HepG2 (cell line): ENCODE results near the gene APOBEC3H. TPM values are rescaled to one million over a fixed set of nuclear protein-coding genes. Genes with fewer than 3 reads are reported as not detected.

Experiments
- ATAC-seq: fragments of 200-7000 bp; cut with Tn5 transposase; 3 replicates; pipeline ENCODE4 v1.9.1; 2020; ENCODE audit warnings: mild to moderate bottlenecking, moderate library complexity
- BruUV-seq: library from RNA; stranded (reverse); fragments of 400-500 nt; replicated peaks from 2 replicates; lab custom pipeline; 2021; lab: Mats Ljungman, UMichigan
- CTCF ChIA-PET: fragments of 300-600 bp; formaldehyde crosslinking; extraction: SDS; loops from one replicate; lab custom pipeline; 2021; ENCODE audit warnings: low total read pairs, inconsistent platforms, low intra/inter-chr PET ratio; lab: Yijun Ruan, JAX
- POLR2A ChIA-PET: fragments of 350-600 bp; sonication (Branson Sonifier 250); formaldehyde crosslinking; loops from one replicate; lab custom pipeline; 2020; ENCODE audit warnings: antibody characterized with exemption, inconsistent platforms; lab: Yijun Ruan, JAX
- DNase-seq: peaks from one replicate; pipeline ENCODE4 v3.0.0-alpha.2; 2015; ENCODE audit warnings: low spot score
- FAIRE-seq: peaks from 3 replicates; lab custom pipeline; 2011; peaks lifted over from hg19 to GRCh38; lab: Jason Lieb, UNC
- H2AFZ ChIP-seq: one replicate; pipeline ENCODE4 v1.6.1; 2011; ENCODE audit warnings: low read length, inconsistent platforms
- H3K27ac ChIP-seq: fragments of 300-600 bp; 3 replicates; pipeline ENCODE4 v1.8.0; 2011; ENCODE audit warnings: mixed run types, mild to moderate bottlenecking, mixed read lengths, low read length, inconsistent platforms; ENCODE audit not compliant: insufficient read depth; ENCODE audit errors: extremely low read length
- H3K27me3 ChIP-seq, 2 experiments: fragments of 200-600 bp in 1 of 2; 2 replicates in 1 of 2; 3 replicates in 1 of 2; pipeline versions ENCODE4 v1.6.0 to v1.8.0; 2011; ENCODE audit warnings: low read length in 2 of 2, mild to moderate bottlenecking in 2 of 2, moderate library complexity in 2 of 2, inconsistent platforms in 1 of 2; ENCODE audit not compliant: insufficient read depth in 2 of 2, control insufficient read depth in 1 of 2
- H3K36me3 ChIP-seq, 2 experiments: fragments of 200-600 bp in 1 of 2; replicated peaks in 1 of 2; 2 replicates in 1 of 2; 3 replicates in 1 of 2; pipeline versions ENCODE4 v1.5.1 to v1.8.0; 2011; ENCODE audit warnings: low read length in 2 of 2, inconsistent platforms in 1 of 2; ENCODE audit not compliant: insufficient read depth in 2 of 2, control insufficient read depth in 1 of 2
- H3K4me1 ChIP-seq: 2 replicates; pipeline ENCODE4 v1.5.1; 2012; ENCODE audit warnings: low read length, inconsistent platforms; ENCODE audit not compliant: insufficient read depth
- H3K4me2 ChIP-seq: 2 replicates; pipeline ENCODE4 v1.6.0; 2011; ENCODE audit warnings: low read depth, low read length, inconsistent platforms
- H3K4me3 ChIP-seq, 3 experiments: fragments of 200-600 bp in 1 of 3; sonication (generic), shearing (Covaris generic) in 1 of 3; replicated peaks in 1 of 3; 2 replicates each; pipeline ENCODE4 v1.5.1; 2011 to 2016; ENCODE audit warnings: low read length in 3 of 3, inconsistent platforms in 2 of 3, low read depth in 2 of 3, mild to moderate bottlenecking in 2 of 3, control low read depth in 1 of 3, mixed read lengths in 1 of 3; ENCODE audit not compliant: insufficient read depth in 1 of 3
- H3K79me2 ChIP-seq: one replicate; pipeline ENCODE4 v1.6.1; 2011; ENCODE audit warnings: low read length, inconsistent platforms; ENCODE audit not compliant: insufficient read depth
- H3K9ac ChIP-seq: 2 replicates; pipeline ENCODE4 v1.6.0; 2011; ENCODE audit warnings: mild to moderate bottlenecking, low read depth, low read length, inconsistent platforms; ENCODE audit not compliant: insufficient read depth
- H3K9me3 ChIP-seq: 2 replicates; pipeline ENCODE4 v1.5.1; 2012; ENCODE audit warnings: mild to moderate bottlenecking, low read length
- H4K20me1 ChIP-seq: 2 replicates; pipeline ENCODE4 v1.6.0; 2011; ENCODE audit warnings: inconsistent platforms, mild to moderate bottlenecking, low read length, moderate library complexity; ENCODE audit not compliant: insufficient read depth
- MYC ChIP-seq: sonication (generic); formaldehyde crosslinking; IDR thresholded peaks from 2 replicates; pipeline ENCODE4 v1.9.0; 2021; ENCODE audit warnings: missing genetic modification reagents, borderline replicate concordance
- POLR2G ChIP-seq: fragments of 200-400 bp; formaldehyde crosslinking; IDR thresholded peaks from 2 replicates; pipeline ENCODE4 v1.6.1; 2018; ENCODE audit warnings: mild to moderate bottlenecking, low read depth, low read length, moderate library complexity
- PRDM10 ChIP-seq: sonication (generic); formaldehyde crosslinking; IDR thresholded peaks from 2 replicates; pipeline ENCODE4 v1.4.0; 2020; ENCODE audit warnings: low read depth, missing genetic modification reagents
- RBFOX2 ChIP-seq: fragments of 200-400 bp; formaldehyde crosslinking; IDR thresholded peaks from 2 replicates; pipeline ENCODE4 v1.6.1; 2017; ENCODE audit warnings: low read depth, mild to moderate bottlenecking, low read length
- TSC22D2 ChIP-seq: sonication (generic); formaldehyde crosslinking; IDR thresholded peaks from 2 replicates; pipeline ENCODE4 v1.5.1; 2020; ENCODE audit warnings: missing genetic modification reagents, mild to moderate bottlenecking, borderline replicate concordance
- ZBTB10 ChIP-seq: sonication (generic); formaldehyde crosslinking; IDR thresholded peaks from 2 replicates; pipeline ENCODE4 v1.4.0; 2020; ENCODE audit warnings: missing genetic modification reagents, borderline replicate concordance
- ZNF382 ChIP-seq: sonication (generic); formaldehyde crosslinking; IDR thresholded peaks from 2 replicates; pipeline ENCODE4 v1.5.0; 2020; ENCODE audit warnings: missing genetic modification reagents, mild to moderate bottlenecking, borderline replicate concordance
- ZNF577 ChIP-seq: sonication (generic); formaldehyde crosslinking; IDR thresholded peaks from 2 replicates; pipeline ENCODE4 v1.4.0; 2020; ENCODE audit warnings: mild to moderate bottlenecking, low read depth, missing genetic modification reagents, borderline replicate concordance
- ZNF589 ChIP-seq: sonication (generic); formaldehyde crosslinking; conservative IDR thresholded peaks from 2 replicates; pipeline ENCODE4 v1.8.0; 2022; ENCODE audit warnings: mild to moderate bottlenecking, moderate library complexity, missing genetic modification reagents
- ZNF720 ChIP-seq: sonication (generic); formaldehyde crosslinking; IDR thresholded peaks from 2 replicates; pipeline ENCODE4 v1.4.0; 2020; ENCODE audit warnings: missing genetic modification reagents
- ZNF768 ChIP-seq: sonication (generic); formaldehyde crosslinking; IDR thresholded peaks from 2 replicates; pipeline ENCODE4 v1.4.0; 2020; ENCODE audit warnings: missing genetic modification reagents
- ZNF777 ChIP-seq: sonication (generic); formaldehyde crosslinking; IDR thresholded peaks from 2 replicates; pipeline ENCODE4 v1.4.0; 2020; ENCODE audit warnings: missing genetic modification reagents
- WGBS: methylation state at CpG from one replicate; pipeline ENCODE4 v1.1.6; 2017; ENCODE audit warnings: low lambda C conversion rate; 5-methylcytosine and 5-hydroxymethylcytosine counted together
- in situ Hi-C: cut with HindIII; loops from 2 replicates; pipeline ENCODE4 v1.10.0; 2017; ENCODE audit warnings: low pct_unique_long_range_greater_than_20kb; ENCODE audit not compliant: extremely low pct_ligation_motif_present
- intact Hi-C: fragments of 100-400 bp; cut with micrococcal nuclease; formaldehyde crosslinking; loops from one replicate; pipeline ENCODE4 v1.10.0; 2022; ENCODE audit not compliant: unreplicated experiment
- polyA plus RNA-seq, 8 experiments: library from polyadenylated mRNA; depleted of rRNA in 3 of 8; stranded (reverse) in 7 of 8; unstranded in 1 of 8; fragments of >200 nt; fragmentation: Illumina TruSeq in 4 of 8; extraction: Trizol in 4 of 8; gene quantifications; 2 replicates each; pipeline versions ENCODE4 v1.2.1 to v1.2.3, GENCODE V29; 2011 to 2016; ENCODE audit warnings: low read depth in 4 of 8, missing spikeins in 1 of 8, mixed read lengths in 1 of 8; ENCODE audit not compliant: insufficient read depth in 1 of 8
- total RNA-seq, 5 experiments: library from RNA; depleted of rRNA; stranded (reverse); fragments of >200 nt; fragmentation: Illumina TruSeq; extraction: Trizol; gene quantifications; 2 replicates each; pipeline ENCODE4 v1.2.3, GENCODE V29; 2016; ENCODE audit warnings: low read depth in 1 of 5
- TF ChIP-seq, protein P1 (sequence below): IDR thresholded peaks from 2 replicates; pipeline ENCODE4 v1.4.0; 2020; ENCODE audit warnings: mild to moderate bottlenecking, missing genetic modification reagents

APOBEC3H gene
- total and polyA plus RNA-seq, 2 of the 13 experiments (the other 11 are each of a cell fraction or from before 2014, with no cell fraction given), result 0.18 to 0.31 TPM

DNA sequence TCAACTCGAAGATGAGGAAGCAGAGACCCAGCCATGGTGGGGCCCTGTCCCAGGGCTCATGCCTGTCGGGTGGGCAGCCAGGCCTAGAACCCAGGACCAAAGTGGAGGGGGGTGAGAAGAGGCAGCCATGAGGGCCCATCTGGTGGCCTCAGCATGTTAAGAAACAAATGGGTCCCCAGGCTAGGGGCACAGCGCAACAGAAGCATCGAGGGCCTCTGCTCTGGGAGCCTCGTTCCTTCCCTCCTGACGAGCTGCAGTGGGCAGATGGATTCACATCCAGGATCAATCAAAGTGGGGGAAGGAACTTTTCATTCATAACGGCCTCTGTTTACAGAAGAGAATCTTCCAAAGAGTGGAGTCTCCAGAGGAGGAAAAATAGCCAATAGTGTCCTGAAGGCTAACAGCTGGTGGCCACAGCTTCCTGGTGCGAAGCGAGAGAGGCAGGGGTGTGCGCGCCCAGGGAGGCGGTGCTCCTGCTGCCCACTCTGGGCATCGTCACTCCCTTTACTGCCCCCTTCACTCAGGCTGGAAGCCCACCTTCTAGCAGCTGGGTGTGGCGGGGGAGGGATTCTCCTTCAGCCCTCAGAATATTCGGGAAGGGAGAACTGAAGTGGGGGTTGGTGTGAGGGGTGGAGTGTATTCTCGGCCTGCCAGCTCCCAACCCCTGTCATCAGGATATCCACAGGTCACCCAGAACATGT is 51.1 kb downstream of the APOBEC3H start:
- ChIA-PET POLR2A (interaction anchor here (1.4 to 1.7 kb wide), 2 partner anchors 17 to 171 kb away, joined by 3 to 10 read pairs; partner anchors contain the start of gene RPL3), CTCF (no interaction called here)
- in situ Hi-C loops (no loop called here), intact Hi-C loops (no loop called here)
- Histone ChIP-seq H3K27me3 (peaks cover 1 to 19% of the 10 kb centered on the region in 2 experiments; a peak in 4 of 5 replicates), H3K4me2 (0 out of 2 replicates have a peak overlapping the region, but pooled peaks have one; percentile 3), H3K9me3 (no peaks in the 10 kb centered on the region), H4K20me1 (no peaks in the 10 kb centered on the region), H2AFZ (no peak overlapping the region), H3K27ac (no peak overlapping the region), H3K4me3 (no peak overlapping the region), H3K36me3 (no peaks in the 10 kb centered on the region), H3K4me1 (peaks cover 63% of the 10 kb centered on the region), H3K79me2 (no peaks in the 10 kb centered on the region), H3K9ac (no peak overlapping the region)
- FAIRE-seq (no peak), ATAC-seq (no peak), DNase-seq (no peak)
- WGBS, result 75% methylated on average over 16 of the region's 16 CpGs
- BruUV-seq, result no TSS peak
- TF ChIP-seq ZNF777, result no peak
- TF ChIP-seq ZNF768 (CRISPR knock-in tag), result no peak
- no peak for TF ChIP-seq POLR2G
- TF ChIP-seq MYC (CRISPR knock-in tag), result no peak
- no peak for TF ChIP-seq TSC22D2 (CRISPR knock-in tag)
- TF ChIP-seq, protein P1, sequence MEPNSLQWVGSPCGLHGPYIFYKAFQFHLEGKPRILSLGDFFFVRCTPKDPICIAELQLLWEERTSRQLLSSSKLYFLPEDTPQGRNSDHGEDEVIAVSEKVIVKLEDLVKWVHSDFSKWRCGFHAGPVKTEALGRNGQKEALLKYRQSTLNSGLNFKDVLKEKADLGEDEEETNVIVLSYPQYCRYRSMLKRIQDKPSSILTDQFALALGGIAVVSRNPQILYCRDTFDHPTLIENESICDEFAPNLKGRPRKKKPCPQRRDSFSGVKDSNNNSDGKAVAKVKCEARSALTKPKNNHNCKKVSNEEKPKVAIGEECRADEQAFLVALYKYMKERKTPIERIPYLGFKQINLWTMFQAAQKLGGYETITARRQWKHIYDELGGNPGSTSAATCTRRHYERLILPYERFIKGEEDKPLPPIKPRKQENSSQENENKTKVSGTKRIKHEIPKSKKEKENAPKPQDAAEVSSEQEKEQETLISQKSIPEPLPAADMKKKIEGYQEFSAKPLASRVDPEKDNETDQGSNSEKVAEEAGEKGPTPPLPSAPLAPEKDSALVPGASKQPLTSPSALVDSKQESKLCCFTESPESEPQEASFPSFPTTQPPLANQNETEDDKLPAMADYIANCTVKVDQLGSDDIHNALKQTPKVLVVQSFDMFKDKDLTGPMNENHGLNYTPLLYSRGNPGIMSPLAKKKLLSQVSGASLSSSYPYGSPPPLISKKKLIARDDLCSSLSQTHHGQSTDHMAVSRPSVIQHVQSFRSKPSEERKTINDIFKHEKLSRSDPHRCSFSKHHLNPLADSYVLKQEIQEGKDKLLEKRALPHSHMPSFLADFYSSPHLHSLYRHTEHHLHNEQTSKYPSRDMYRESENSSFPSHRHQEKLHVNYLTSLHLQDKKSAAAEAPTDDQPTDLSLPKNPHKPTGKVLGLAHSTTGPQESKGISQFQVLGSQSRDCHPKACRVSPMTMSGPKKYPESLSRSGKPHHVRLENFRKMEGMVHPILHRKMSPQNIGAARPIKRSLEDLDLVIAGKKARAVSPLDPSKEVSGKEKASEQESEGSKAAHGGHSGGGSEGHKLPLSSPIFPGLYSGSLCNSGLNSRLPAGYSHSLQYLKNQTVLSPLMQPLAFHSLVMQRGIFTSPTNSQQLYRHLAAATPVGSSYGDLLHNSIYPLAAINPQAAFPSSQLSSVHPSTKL, result no peak
- no peak for TF ChIP-seq ZNF382
- no peak for TF ChIP-seq ZBTB10 (CRISPR knock-in tag)
- TF ChIP-seq PRDM10 (CRISPR knock-in tag), result no peak
- TF ChIP-seq RBFOX2, result no peak
- no peak for TF ChIP-seq ZNF589
- TF ChIP-seq ZNF720, result no peak
- no peak for TF ChIP-seq ZNF577 (CRISPR knock-in tag)
